PC-9 (cell line): ENCODE measurements around the gene MYCBPAP. TPM values are rescaled to one million over a fixed set of nuclear protein-coding genes. Genes with fewer than 3 reads are reported as not detected.

Experiments used
- BruUV-seq: library from RNA; stranded (reverse); fragments of 400-500 nt; replicated peaks from 2 replicates; lab custom pipeline; 2021; lab: Mats Ljungman, UMichigan
- CTCF ChIA-PET: fragments of 300-600 bp; sonication (Branson Sonifier 250); formaldehyde crosslinking; loops from one replicate; lab custom pipeline; 2022; ENCODE audit warnings: antibody characterized with exemption; lab: Charles Lee
- POLR2A ChIA-PET: fragments of 300-600 bp; sonication (Branson Sonifier 250); formaldehyde crosslinking; loops from one replicate; lab custom pipeline; 2022; ENCODE audit warnings: antibody characterized with exemption; ENCODE audit not compliant: unreplicated experiment; lab: Charles Lee
- DNase-seq, 2 experiments: peaks; one replicate each; pipeline versions ENCODE4 v3.0.0 to v3.0.0-alpha.2; 2015 to 2022; ENCODE audit warnings: mixed read lengths in 1 of 2
- H2AFZ ChIP-seq: fragments of 200-600 bp; sonication (generic); 2 replicates; pipeline ENCODE4 v1.8.1; 2017; ENCODE audit warnings: antibody characterized with exemption
- H3F3A ChIP-seq: fragments of 200-600 bp; sonication (generic); 2 replicates; pipeline ENCODE4 v1.8.1; 2017; ENCODE audit warnings: antibody characterized with exemption, mild to moderate bottlenecking, low read depth; ENCODE audit not compliant: insufficient read depth
- H3K27ac ChIP-seq: fragments of 200-600 bp; sonication (generic); 2 replicates; pipeline ENCODE4 v1.6.1; 2016; ENCODE audit warnings: mixed run types
- H3K27me3 ChIP-seq: fragments of 200-600 bp; sonication (generic); 2 replicates; pipeline ENCODE4 v1.6.1; 2016; ENCODE audit warnings: low read depth, mixed run types; ENCODE audit not compliant: insufficient read depth
- H3K36me3 ChIP-seq: fragments of 200-600 bp; sonication (generic); 2 replicates; pipeline ENCODE4 v1.6.1; 2016; ENCODE audit warnings: low read depth, mixed run types
- H3K4me1 ChIP-seq: fragments of 200-600 bp; sonication (generic); replicated peaks from 2 replicates; pipeline ENCODE4 v1.6.1; 2016; ENCODE audit warnings: mixed run types; ENCODE audit not compliant: insufficient read depth
- H3K4me2 ChIP-seq: fragments of 200-600 bp; sonication (generic); 2 replicates; pipeline ENCODE4 v1.6.1; 2017; ENCODE audit warnings: mixed run types
- H3K4me3 ChIP-seq: fragments of 200-600 bp; sonication (generic); 2 replicates; pipeline ENCODE4 v1.6.1; 2016; ENCODE audit warnings: mixed run types
- H3K79me2 ChIP-seq: fragments of 200-600 bp; sonication (generic); 2 replicates; pipeline ENCODE4 v1.6.1; 2017; ENCODE audit warnings: low read depth, mixed run types
- H3K9me2 ChIP-seq: fragments of 200-600 bp; sonication (generic); 2 replicates; pipeline ENCODE4 v1.8.1; 2017; ENCODE audit warnings: mild to moderate bottlenecking; ENCODE audit not compliant: insufficient read depth
- H3K9me3 ChIP-seq: fragments of 200-600 bp; sonication (generic); 2 replicates; pipeline ENCODE4 v1.8.1; 2016; ENCODE audit warnings: low read depth; ENCODE audit not compliant: insufficient read depth
- H4K20me1 ChIP-seq: fragments of 200-600 bp; sonication (generic); 2 replicates; pipeline ENCODE4 v1.8.1; 2017; ENCODE audit not compliant: insufficient read depth
- EZH2 ChIP-seq: fragments of 200-600 bp; sonication (generic); IDR thresholded peaks from 2 replicates; pipeline ENCODE4 v1.8.0; 2017; ENCODE audit warnings: antibody characterized with exemption, low read depth
- intact Hi-C: fragments of 100-400 bp; cut with micrococcal nuclease; formaldehyde crosslinking; loops from one replicate; pipeline ENCODE4 v1.10.0; 2022; ENCODE audit not compliant: unreplicated experiment
- total RNA-seq: library from RNA; stranded (reverse); gene quantifications from 2 replicates; pipeline ENCODE4 v1.2.3, GENCODE V29; 2021
- TF ChIP-seq, protein P1 (sequence below): fragments of 200-600 bp; sonication (generic); conservative IDR thresholded peaks from 2 replicates; pipeline ENCODE4 v1.6.1; 2017; ENCODE audit warnings: mixed run types, antibody characterized with exemption, mild to moderate bottlenecking, moderate library complexity

The MYCBPAP gene
- total RNA-seq, 1 experiment from 2014 or later: 4.9 TPM

DNA sequence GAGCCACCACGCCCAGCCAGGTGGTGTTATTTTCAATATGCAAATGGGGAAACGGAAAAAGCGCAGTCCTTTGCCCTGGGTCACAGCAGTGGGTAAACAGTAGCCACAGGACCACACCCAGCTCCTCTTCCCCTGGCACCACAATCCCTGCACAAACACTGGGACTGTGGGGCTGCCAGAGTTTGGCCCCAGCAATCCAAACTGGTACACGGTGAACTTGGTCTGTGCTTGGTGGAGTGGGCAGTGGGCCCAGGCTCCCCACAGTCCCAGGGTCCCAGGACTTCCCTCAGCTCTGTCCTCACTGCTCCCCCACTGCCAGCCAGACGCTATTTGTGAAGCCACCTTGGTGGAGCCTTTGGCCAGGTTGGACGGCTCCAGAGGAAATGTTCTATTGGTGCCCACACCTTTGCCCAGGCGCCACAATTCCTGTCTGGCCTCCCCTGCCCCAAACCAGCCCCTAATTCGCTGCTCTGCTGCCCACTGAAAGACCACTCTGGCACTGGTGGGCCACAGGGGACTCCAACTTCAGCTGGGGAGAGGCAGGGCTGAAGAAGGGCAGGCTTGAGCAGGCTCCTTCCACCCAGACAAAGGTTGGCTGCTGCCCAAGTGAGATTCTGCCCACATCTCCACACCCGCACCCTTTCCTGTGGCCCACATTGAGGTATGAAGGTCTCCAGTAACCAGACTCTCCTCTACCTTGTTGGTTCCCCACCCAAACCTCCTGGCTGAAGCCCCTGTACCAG, 41.7 kb upstream of the MYCBPAP start:
- ChIA-PET POLR2A (no interaction called here), CTCF (no interaction called here)
- no peak overlapping the region for H2AFZ ChIP-seq
- no peak overlapping the region for H3K27ac ChIP-seq
- intact Hi-C loops: no loop called here
- no peaks in the 10 kb centered on the region for H4K20me1 ChIP-seq
- H3K79me2 ChIP-seq: no peaks in the 10 kb centered on the region
- BruUV-seq: no TSS peak
- TF ChIP-seq EZH2: no peak
- TF ChIP-seq, protein P1, sequence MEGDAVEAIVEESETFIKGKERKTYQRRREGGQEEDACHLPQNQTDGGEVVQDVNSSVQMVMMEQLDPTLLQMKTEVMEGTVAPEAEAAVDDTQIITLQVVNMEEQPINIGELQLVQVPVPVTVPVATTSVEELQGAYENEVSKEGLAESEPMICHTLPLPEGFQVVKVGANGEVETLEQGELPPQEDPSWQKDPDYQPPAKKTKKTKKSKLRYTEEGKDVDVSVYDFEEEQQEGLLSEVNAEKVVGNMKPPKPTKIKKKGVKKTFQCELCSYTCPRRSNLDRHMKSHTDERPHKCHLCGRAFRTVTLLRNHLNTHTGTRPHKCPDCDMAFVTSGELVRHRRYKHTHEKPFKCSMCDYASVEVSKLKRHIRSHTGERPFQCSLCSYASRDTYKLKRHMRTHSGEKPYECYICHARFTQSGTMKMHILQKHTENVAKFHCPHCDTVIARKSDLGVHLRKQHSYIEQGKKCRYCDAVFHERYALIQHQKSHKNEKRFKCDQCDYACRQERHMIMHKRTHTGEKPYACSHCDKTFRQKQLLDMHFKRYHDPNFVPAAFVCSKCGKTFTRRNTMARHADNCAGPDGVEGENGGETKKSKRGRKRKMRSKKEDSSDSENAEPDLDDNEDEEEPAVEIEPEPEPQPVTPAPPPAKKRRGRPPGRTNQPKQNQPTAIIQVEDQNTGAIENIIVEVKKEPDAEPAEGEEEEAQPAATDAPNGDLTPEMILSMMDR: no peak
- H3F3A ChIP-seq: peaks cover 8% of the 10 kb centered on the region; the same call in 1 of the 2 replicates
- H3K27me3 ChIP-seq: no peaks in the 10 kb centered on the region
- no peaks in the 10 kb centered on the region for H3K9me2 ChIP-seq
- no peaks in the 10 kb centered on the region for H3K9me3 ChIP-seq
- 0 out of 2 replicates have a peak, but pooled peaks cover 4% of the 10 kb centered on the region for H3K4me1 ChIP-seq
- no peak overlapping the region for H3K4me3 ChIP-seq
- 0 out of 2 replicates have a peak, but pooled peaks cover 16% of the 10 kb centered on the region for H3K36me3 ChIP-seq
- no peak for DNase-seq
- H3K4me2 ChIP-seq: no peak overlapping the region

GRCh38 chr17:50467114-50467854, 41.0 kb upstream of the MYCBPAP start:
- ChIA-PET POLR2A (interaction anchor here (0.6 kb wide), 1 partner anchor 403 kb away, joined by 9 read pairs; no protein-coding TSS in a partner anchor), CTCF (no interaction called here)
- no peak for DNase-seq
- Histone ChIP-seq H3K4me3 (no peak overlapping the region), H3K27ac (no peak overlapping the region), H3K9me3 (no peaks in the 10 kb centered on the region), H3K36me3 (0 out of 2 replicates have a peak, but pooled peaks cover 14% of the 10 kb centered on the region), H3K4me2 (no peak overlapping the region), H3K79me2 (no peaks in the 10 kb centered on the region), H2AFZ (no peak overlapping the region), H3K27me3 (no peaks in the 10 kb centered on the region), H3F3A (peaks cover 12% of the 10 kb centered on the region; the same call in 1 of the 2 replicates), H4K20me1 (no peaks in the 10 kb centered on the region), H3K4me1 (0 out of 2 replicates have a peak, but pooled peaks cover 4% of the 10 kb centered on the region), H3K9me2 (no peaks in the 10 kb centered on the region)
- no peak for TF ChIP-seq EZH2
- TF ChIP-seq, protein P1: no peak
- no TSS peak for BruUV-seq
- intact Hi-C loops: no loop called here

DNA sequence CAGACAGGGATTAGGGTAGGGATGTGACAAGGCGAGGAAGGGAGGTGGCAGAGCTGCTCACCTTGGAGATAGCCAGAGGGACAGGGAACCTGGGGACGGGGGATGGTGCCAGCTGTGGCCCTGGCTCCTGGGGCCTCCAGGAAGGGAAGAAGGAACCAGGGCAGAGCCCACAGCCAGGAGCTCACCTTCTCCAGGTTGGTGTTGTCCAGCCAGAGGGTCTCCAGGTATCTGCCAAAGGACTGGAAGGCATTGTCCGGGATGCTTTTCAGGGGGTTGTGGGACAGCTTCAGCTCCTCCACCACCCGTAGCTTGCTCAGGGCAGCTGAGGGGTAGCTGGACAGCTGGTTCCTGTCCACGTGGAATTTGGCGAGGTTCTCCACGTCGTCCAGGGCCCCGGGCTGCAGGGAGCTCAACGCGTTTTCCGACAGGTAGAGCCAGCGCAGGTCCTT, 40.4 kb upstream of the MYCBPAP start:
- Histone ChIP-seq H3K27ac (no peak overlapping the region), H3F3A (peaks cover 12% of the 10 kb centered on the region; the same call in 1 of the 2 replicates), H3K9me3 (no peaks in the 10 kb centered on the region), H3K79me2 (no peaks in the 10 kb centered on the region), H3K27me3 (no peaks in the 10 kb centered on the region), H2AFZ (no peak overlapping the region), H3K4me3 (no peak overlapping the region), H4K20me1 (no peaks in the 10 kb centered on the region), H3K36me3 (peaks cover 11% of the 10 kb centered on the region; the same call in 1 of the 2 replicates), H3K4me1 (0 out of 2 replicates have a peak, but pooled peaks cover 4% of the 10 kb centered on the region), H3K9me2 (no peaks in the 10 kb centered on the region), H3K4me2 (no peak overlapping the region)
- no TSS peak for BruUV-seq
- intact Hi-C loops: no loop called here
- no peak for DNase-seq
- TF ChIP-seq, protein P1: no peak
- no peak for TF ChIP-seq EZH2
- ChIA-PET POLR2A (interaction anchor here (0.6 kb wide), 1 partner anchor 403 kb away, joined by 9 read pairs; no protein-coding TSS in a partner anchor), CTCF (no interaction called here)
